GM21576 (cell line): ENCODE data around the gene DDX39A.
"Not testable (repeated sequence)": the region's sequence is repeated elsewhere in the genome, so short reads cannot be mapped to it uniquely, and the experiment has no call there.

ENCODE experiments used
- ATAC-seq: cut with Tn5 transposase; IDR thresholded peaks from one replicate; pipeline ENCODE4 v1.9.1; 2021; ENCODE audit warnings: mild to moderate bottlenecking, moderate library complexity; ENCODE audit not compliant: unreplicated experiment

DDX39A gene

GRCh38 chr19:14419106-14419813, at the start of gene DDX39A:
Gene DDX39A, minus strand, starts transcription at chr19:14419341. Its CDS starts 6,121 bp downstream, at chr19:14413220.
- peak; percentile 91 for ATAC-seq

- ATAC-seq, result no peak
These were observed 48.7 kb upstream of the DDX39A start for GRCh38 chr19:14467816-14468215.

- no peak for ATAC-seq
These were observed 48.2 kb upstream of the DDX39A start for GRCh38 chr19:14467391-14467790.

GRCh38 chr19:14463747-14464146, 44.6 kb upstream of the DDX39A start:
- ATAC-seq, result no peak

- not testable (repeated sequence) for ATAC-seq
These were observed 43.3 kb upstream of the DDX39A start for GRCh38 chr19:14462401-14462800.

GRCh38 chr19:14460935-14461334, 41.8 kb upstream of the DDX39A start:
- no peak for ATAC-seq

- ATAC-seq, result no peak
These were observed 40.6 kb upstream of the DDX39A start for GRCh38 chr19:14459703-14460102.

- not testable (repeated sequence) for ATAC-seq
These were observed 33.2 kb upstream of the DDX39A start for GRCh38 chr19:14452303-14452702.

GRCh38 chr19:14450876-14451275, 31.7 kb upstream of the DDX39A start:
- no peak for ATAC-seq

GRCh38 chr19:14450168-14450874, 31.2 kb upstream of the DDX39A start:
- ATAC-seq, result no peak

GRCh38 chr19:14449321-14449720, 30.2 kb upstream of the DDX39A start:
- no peak for ATAC-seq

GRCh38 chr19:14446336-14447036, 27.3 kb upstream of the DDX39A start:
- no peak for ATAC-seq

- ATAC-seq, result no peak
These were observed 24.6 kb upstream of the DDX39A start for GRCh38 chr19:14443632-14444216.

- no peak for ATAC-seq
These were observed 23.9 kb upstream of the DDX39A start for GRCh38 chr19:14442891-14443631.

- ATAC-seq, result no peak
These were observed 22.1 kb upstream of the DDX39A start for GRCh38 chr19:14441041-14441938.

GRCh38 chr19:14440049-14440448, 20.9 kb upstream of the DDX39A start:
- ATAC-seq, result peak; percentile 86

- ATAC-seq, result no peak
These were observed 19.9 kb upstream of the DDX39A start for GRCh38 chr19:14439014-14439413.

GRCh38 chr19:14437578-14438140, 18.5 kb upstream of the DDX39A start:
- no peak for ATAC-seq

- ATAC-seq, result no peak
These were observed 16.3 kb upstream of the DDX39A start for GRCh38 chr19:14435320-14436050.
